Left ventricle myocardium inferior (tissue), 1 donor: Measurements from ENCODE around the gene ZFP36L2. TPM values are rescaled to one million over a fixed set of nuclear protein-coding genes. Genes with fewer than 3 reads are reported as not detected.

Experiments
- DNase-seq: peaks from one replicate; pipeline ENCODE4 v3.0.0-alpha.2; 2020
- H3K27ac ChIP-seq: fragments of 200-600 bp; replicated peaks from 2 replicates; pipeline ENCODE4 v1.8.0; 2021
- H3K27me3 ChIP-seq: fragments of 200-600 bp; 2 replicates; pipeline ENCODE4 v1.8.0; 2021; ENCODE audit warnings: low read depth
- H3K36me3 ChIP-seq: fragments of 200-600 bp; 2 replicates; pipeline ENCODE4 v1.8.0; 2021
- H3K4me1 ChIP-seq: fragments of 200-600 bp; 2 replicates; pipeline ENCODE4 v1.8.0; 2021
- H3K4me3 ChIP-seq: fragments of 200-600 bp; 2 replicates; pipeline ENCODE4 v1.8.0; 2021; ENCODE audit warnings: mild to moderate bottlenecking, moderate library complexity
- H3K9me3 ChIP-seq: fragments of 200-600 bp; replicated peaks from 2 replicates; pipeline ENCODE4 v1.8.0; 2021
- CTCF ChIP-seq: fragments of 200-600 bp; IDR thresholded peaks from 2 replicates; pipeline ENCODE4 v1.8.0; 2021; ENCODE audit warnings: antibody characterized with exemption, mild to moderate bottlenecking, borderline replicate concordance
- intact Hi-C: fragments of 100-400 bp; cut with micrococcal nuclease; formaldehyde crosslinking; loops from one replicate; pipeline ENCODE4 v1.11.0; 2022
- total RNA-seq: library from RNA; stranded (reverse); fragmentation: NEBNext Ultra II Directional; extraction: Animal tissue kit (Norgen Biotek cat#: 25700); gene quantifications from one replicate; pipeline ENCODE4 v1.2.1, GENCODE V29; 2021
- donor health status: DM: no; HTN: yes; CAD: no; lungs with severe emphysema.

Gene ZFP36L2
- total RNA-seq, 1 donor from 2014 or later = 48.5 TPM

- TF ChIP-seq CTCF = no peak
- Histone ChIP-seq H3K27me3 (no peaks in the 10 kb centered on the region), H3K9me3 (no peaks in the 10 kb centered on the region), H3K4me1 (peaks cover 13% of the 10 kb centered on the region), H3K36me3 (no peaks in the 10 kb centered on the region), H3K4me3 (no peak overlapping the region), H3K27ac (no peak overlapping the region)
- DNase-seq = no peak
- intact Hi-C loops = no loop called here
Measured at GRCh38 chr2:43248621-43249020, 22.2 kb upstream of the ZFP36L2 start.

GRCh38 chr2:43246641-43247040 is 20.2 kb upstream of the ZFP36L2 start:
- H3K27ac ChIP-seq = no peak overlapping the region
- H3K4me3 ChIP-seq = no peak overlapping the region
- no peaks in the 10 kb centered on the region for H3K36me3 ChIP-seq
- no peak for TF ChIP-seq CTCF
- intact Hi-C loops = no loop called here
- no peaks in the 10 kb centered on the region for H3K27me3 ChIP-seq
- H3K4me1 ChIP-seq = peaks cover 10% of the 10 kb centered on the region
- H3K9me3 ChIP-seq = no peaks in the 10 kb centered on the region
- DNase-seq = no peak

GRCh38 chr2:43241558-43241957 is 15.2 kb upstream of the ZFP36L2 start:
- intact Hi-C loops = no loop called here
- no peak for DNase-seq
- Histone ChIP-seq H3K27me3 (no peaks in the 10 kb centered on the region), H3K36me3 (no peaks in the 10 kb centered on the region), H3K4me3 (no peak overlapping the region), H3K27ac (no peak overlapping the region), H3K9me3 (no peaks in the 10 kb centered on the region), H3K4me1 (no peaks in the 10 kb centered on the region)
- no peak for TF ChIP-seq CTCF

GRCh38 chr2:43240766-43241150 is 14.4 kb upstream of the ZFP36L2 start:
- TF ChIP-seq CTCF = no peak
- Histone ChIP-seq H3K27ac (peak overlapping the region; percentile 24), H3K9me3 (no peaks in the 10 kb centered on the region), H3K27me3 (no peaks in the 10 kb centered on the region), H3K4me3 (no peak overlapping the region), H3K36me3 (no peaks in the 10 kb centered on the region), H3K4me1 (no peaks in the 10 kb centered on the region)
- intact Hi-C loops = no loop called here
- no peak for DNase-seq

GRCh38 chr2:43239981-43240765 is 13.8 kb upstream of the ZFP36L2 start:
- Histone ChIP-seq H3K27me3 (no peaks in the 10 kb centered on the region), H3K27ac (peak overlapping the region; percentile 57), H3K9me3 (no peaks in the 10 kb centered on the region), H3K4me1 (no peaks in the 10 kb centered on the region), H3K36me3 (no peaks in the 10 kb centered on the region), H3K4me3 (no peak overlapping the region)
- peak; percentile 21 for TF ChIP-seq CTCF
- intact Hi-C loops = loop anchor here (10.0 kb wide), 2 partner anchors 245 to 385 kb away; no protein-coding TSS in a partner anchor
- no peak for DNase-seq
